Neural cell (in vitro differentiated cells): ENCODE data around the gene RUVBL1.

ENCODE experiments used
- CTCF ChIP-seq: fragments of 450-650 bp; IDR thresholded peaks from 2 replicates; pipeline ENCODE4 v1.5.1; 2014; ENCODE audit warnings: antibody characterized with exemption, mild to moderate bottlenecking, moderate library complexity; ENCODE audit not compliant: poor library complexity, severe bottlenecking
- EP300 ChIP-seq: fragments of 450-650 bp; conservative IDR thresholded peaks from 2 replicates; pipeline ENCODE4 v1.6.1; 2014; ENCODE audit warnings: antibody characterized with exemption, mild to moderate bottlenecking, moderate library complexity; ENCODE audit not compliant: poor library complexity, severe bottlenecking
- EZH2 ChIP-seq: fragments of 200-600, 300-800 bp; shearing (Covaris generic), sonication (generic); IDR thresholded peaks from 2 replicates; pipeline ENCODE4 v1.6.1; 2014; ENCODE audit warnings: antibody characterized with exemption, low read length, borderline replicate concordance, mild to moderate bottlenecking; ENCODE audit not compliant: insufficient read depth, poor library complexity, severe bottlenecking
- MXI1 ChIP-seq: fragments of 450-650 bp; conservative IDR thresholded peaks from 2 replicates; pipeline ENCODE4 v1.6.1; 2014; ENCODE audit warnings: antibody characterized with exemption, mild to moderate bottlenecking; ENCODE audit not compliant: poor library complexity, severe bottlenecking
- POLR2AphosphoS5 ChIP-seq: IDR thresholded peaks from 2 replicates; pipeline ENCODE4 v1.6.1; 2012
- RAD21 ChIP-seq: fragments of 450-650 bp; conservative IDR thresholded peaks from 2 replicates; pipeline ENCODE4 v1.6.1; 2014; ENCODE audit warnings: antibody characterized with exemption, mild to moderate bottlenecking, moderate library complexity
- REST ChIP-seq: IDR thresholded peaks from 2 replicates; pipeline ENCODE4 v1.6.1; 2012; ENCODE audit warnings: borderline replicate concordance
- SMC3 ChIP-seq: fragments of 450-650 bp; conservative IDR thresholded peaks from 2 replicates; pipeline ENCODE4 v1.6.1; 2014; ENCODE audit warnings: antibody characterized with exemption, mild to moderate bottlenecking, moderate library complexity; ENCODE audit not compliant: poor library complexity
- TAF1 ChIP-seq: IDR thresholded peaks from 2 replicates; pipeline ENCODE4 v1.6.1; 2012; ENCODE audit warnings: low read depth

- TF ChIP-seq CTCF, result no peak
- no peak for TF ChIP-seq EZH2
- no peak for TF ChIP-seq POLR2AphosphoS5
- no peak for TF ChIP-seq TAF1
- no peak for TF ChIP-seq REST
- TF ChIP-seq SMC3, result no peak
- TF ChIP-seq MXI1, result no peak
- TF ChIP-seq EP300, result no peak
- TF ChIP-seq RAD21, result no peak
Measured at GRCh38 chr3:128167646-128167972, 44.0 kb upstream of the RUVBL1 start.
